Gastrocnemius medialis (tissue), 4 donors: ENCODE data around the gene SRP54. TPM values are rescaled to one million over a fixed set of nuclear protein-coding genes. Genes with fewer than 3 reads are reported as not detected.
"Not testable (repeated sequence)": the region's sequence is repeated elsewhere in the genome, so short reads cannot be mapped to it uniquely, and the experiment has no call there.

Source experiments
- ATAC-seq, 2 donors: fragments of 150-250 bp; one replicate each; pipeline ENCODE4 v1.9.1; 2016
- DNase-seq, 2 donors: peaks; one replicate each; pipeline ENCODE4 v3.0.0-alpha.2; 2019
- H3K27ac ChIP-seq, 4 donors: fragments of 200-600 bp; sonication (generic); 1 replicate in 1 of 4; 2 replicates in 3 of 4; pipeline ENCODE4 v1.5.1; 2016 to 2018; ENCODE audit warnings: mild to moderate bottlenecking in 2 of 4, moderate library complexity in 1 of 4
- H3K27me3 ChIP-seq, 3 donors: fragments of 200-600 bp; sonication (generic) in 2 of 3; 1 replicate in 1 of 3; 2 replicates in 2 of 3; pipeline versions ENCODE4 v1.5.1 to v1.6.0; 2016 to 2019; ENCODE audit warnings: mild to moderate bottlenecking in 1 of 3, moderate library complexity in 1 of 3
- H3K36me3 ChIP-seq, 2 donors: fragments of 200-600 bp; sonication (generic) in 1 of 2; one replicate each; pipeline ENCODE4 v1.5.1; 2017 to 2018
- H3K4me1 ChIP-seq, 2 donors: fragments of 200-600 bp; sonication (generic) in 1 of 2; one replicate each; pipeline ENCODE4 v1.5.1; 2016 to 2017; ENCODE audit warnings: mild to moderate bottlenecking in 2 of 2
- H3K4me3 ChIP-seq, 4 donors: fragments of 200-600 bp; sonication (generic) in 3 of 4; 1 replicate in 1 of 4; 2 replicates in 3 of 4; pipeline ENCODE4 v1.5.1; 2016 to 2019; ENCODE audit warnings: mild to moderate bottlenecking in 2 of 4
- H3K9me3 ChIP-seq, 3 donors: fragments of 200-600 bp; sonication (generic) in 2 of 3; 1 replicate in 1 of 3; 2 replicates in 2 of 3; pipeline ENCODE4 v1.5.1; 2016 to 2019
- CTCF ChIP-seq, 5 experiments: fragments of 450-650 bp in 3 of 5; fragments of 200-600 bp in 2 of 5; sonication (generic) in 2 of 5; IDR thresholded peaks in 4 of 5; conservative IDR thresholded peaks in 1 of 5; 1 replicate in 4 of 5; 2 replicates in 1 of 5; pipeline ENCODE4 v1.5.1; 2016 to 2019; ENCODE audit warnings: antibody characterized with exemption in 5 of 5, mild to moderate bottlenecking in 3 of 5, moderate library complexity in 3 of 5
- POLR2A ChIP-seq, 2 donors: fragments of 450-650 bp; IDR thresholded peaks; one replicate each; pipeline ENCODE4 v1.6.1; 2017; ENCODE audit warnings: antibody characterized with exemption in 2 of 2, mild to moderate bottlenecking in 2 of 2, moderate library complexity in 2 of 2
- in situ Hi-C, 4 donors: fragments of 200-750 bp; cut with MboI; loops; one replicate each; pipeline versions ENCODE4 v1.15.0 to v1.8.0; 2017; ENCODE audit warnings: low sequenced_read_pairs in 4 of 4
- intact Hi-C: fragments of 100-400 bp; cut with DNase I; formaldehyde crosslinking; loops from one replicate; pipeline ENCODE4 v1.15.1; 2023; ENCODE audit warnings: low total_unique reads
- total RNA-seq, 4 donors: library from RNA; depleted of rRNA; stranded (reverse); fragments of >200 nt; gene quantifications; one replicate each; pipeline versions ENCODE4 v1.1.0 to v1.2.3, GENCODE V29; 2016

The SRP54 gene
- total RNA-seq, 4 donors from 2014 or later = 33.7 to 40.0 (median 34.6) TPM

GRCh38 chr14:34956931-34957330 lies 25.9 kb upstream of the SRP54 start:
- ATAC-seq (no peak), DNase-seq (no peak)
- peaks cover 0 to 11% of the 10 kb centered on the region in 2 donors for H3K36me3 ChIP-seq
- H3K4me1 ChIP-seq = no peaks in the 10 kb centered on the region
- H3K4me3 ChIP-seq = no peak overlapping the region
- TF ChIP-seq POLR2A (IDR thresholded peaks at IDR 0.05) (no peak), CTCF (IDR thresholded peaks at IDR 0.05 in 4 of 5, conservative IDR thresholded peaks at IDR 0.05 in 1 of 5) (no peak)
- H3K27me3 ChIP-seq = no peaks in the 10 kb centered on the region
- intact Hi-C loops (no loop called here), in situ Hi-C loops (no loop called here)
- no peaks in the 10 kb centered on the region for H3K9me3 ChIP-seq
- no peak overlapping the region for H3K27ac ChIP-seq

DNA sequence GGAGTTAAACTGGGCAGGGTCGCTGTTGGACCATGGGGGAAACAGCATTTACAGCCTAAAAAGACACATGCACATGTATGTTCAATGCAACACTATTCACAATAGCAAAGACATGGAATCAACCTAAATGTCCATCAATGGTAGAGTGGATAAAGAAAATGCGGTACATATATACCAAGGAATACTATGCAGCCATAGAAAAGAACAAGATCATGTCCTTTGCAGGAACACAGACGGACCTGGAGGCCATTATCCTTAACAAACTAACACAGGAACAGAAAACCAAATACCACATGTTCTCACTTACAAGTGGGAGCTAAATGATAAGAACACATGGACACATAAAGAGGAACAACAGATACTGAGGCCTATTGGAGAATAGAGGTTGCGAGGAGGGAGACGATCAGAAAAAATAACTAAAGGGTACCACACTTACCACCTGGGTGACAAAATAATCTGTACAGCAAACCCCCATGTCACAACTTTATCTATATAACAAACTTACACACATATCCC lies 25.0 kb upstream of the SRP54 start:
- no peak for TF ChIP-seq POLR2A (IDR thresholded peaks at IDR 0.05)
- no peak for TF ChIP-seq CTCF (IDR thresholded peaks at IDR 0.05 in 4 of 5, conservative IDR thresholded peaks at IDR 0.05 in 1 of 5)
- ATAC-seq = no peak
- Histone ChIP-seq H3K4me3 (no peak overlapping the region), H3K27ac (no peak overlapping the region), H3K27me3 (no peaks in the 10 kb centered on the region), H3K4me1 (no peaks in the 10 kb centered on the region), H3K36me3 (peaks cover 0 to 11% of the 10 kb centered on the region in 2 donors), H3K9me3 (no peaks in the 10 kb centered on the region)
- intact Hi-C loops = no loop called here
- in situ Hi-C loops = no loop called here
- DNase-seq = no peak

GRCh38 chr14:34962106-34962505 lies 20.7 kb upstream of the SRP54 start:
- H3K4me3 ChIP-seq, H3K27ac ChIP-seq, DNase-seq, ATAC-seq, H3K9me3 ChIP-seq, H3K4me1 ChIP-seq, H3K27me3 ChIP-seq, intact Hi-C loops, H3K36me3 ChIP-seq, in situ Hi-C loops: not testable (repeated sequence)

DNA sequence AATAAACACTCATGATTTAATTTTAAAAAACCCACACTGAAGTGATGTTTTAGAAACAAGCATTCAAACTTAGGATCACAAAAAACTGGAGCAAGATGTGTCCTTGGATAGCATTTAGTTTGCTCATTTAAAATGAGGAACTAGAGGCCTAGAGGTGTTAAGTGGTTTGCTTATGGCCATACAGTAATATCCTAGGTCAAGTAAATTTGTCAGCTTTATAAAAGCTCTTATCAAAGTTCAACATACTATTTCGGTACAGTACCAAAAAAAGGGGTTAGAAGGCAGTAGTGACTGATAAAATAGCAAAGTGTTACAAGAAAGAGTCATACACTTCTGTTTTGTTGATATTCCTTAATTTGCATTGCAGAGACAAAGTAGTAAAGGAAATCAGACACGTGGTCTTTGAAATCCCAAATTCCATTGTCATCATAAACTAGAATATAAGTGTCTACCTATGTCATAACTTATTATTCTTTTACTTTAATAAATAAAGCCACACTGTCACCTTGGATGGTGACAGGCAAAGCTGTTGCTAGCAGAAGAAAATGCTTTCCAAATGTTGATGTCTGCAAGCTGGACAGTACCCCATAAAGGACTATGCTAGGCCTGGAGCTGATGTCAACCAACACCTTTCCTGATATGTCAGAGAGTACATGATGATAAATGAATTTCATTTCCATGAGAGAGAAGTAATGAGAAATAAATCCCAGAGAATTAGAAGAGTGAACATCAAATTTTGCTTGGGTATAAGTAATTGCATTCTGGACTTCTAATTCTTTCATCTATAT lies 17.6 kb upstream of the SRP54 start:
- TF ChIP-seq POLR2A (IDR thresholded peaks at IDR 0.05) (no peak), CTCF (IDR thresholded peaks at IDR 0.05 in 4 of 5, conservative IDR thresholded peaks at IDR 0.05 in 1 of 5) (no peak)

DNA sequence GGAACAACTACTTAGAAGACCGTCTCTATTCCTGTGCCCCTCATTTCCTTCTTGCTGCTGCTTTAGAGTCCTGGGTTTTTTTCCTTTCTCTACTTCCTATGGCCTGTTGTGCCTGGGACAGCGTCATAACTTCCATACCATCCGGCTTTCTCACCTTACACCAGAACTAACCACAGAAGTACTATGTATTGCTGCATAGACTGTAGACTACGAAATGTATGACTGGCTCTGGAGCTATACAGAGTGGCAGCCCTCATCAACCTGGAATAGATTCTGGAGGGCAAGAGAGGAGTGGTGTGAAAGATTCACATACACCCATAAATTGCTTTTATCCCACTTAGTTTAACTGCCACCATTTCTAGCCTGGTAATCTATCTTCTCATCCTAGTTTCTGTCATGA lies 16.9 kb upstream of the SRP54 start:
- Histone ChIP-seq H3K9me3 (no peaks in the 10 kb centered on the region), H3K27ac (no peak overlapping the region), H3K36me3 (peaks cover 0 to 4% of the 10 kb centered on the region in 2 donors), H3K4me3 (no peak overlapping the region), H3K27me3 (no peaks in the 10 kb centered on the region), H3K4me1 (no peaks in the 10 kb centered on the region)
- intact Hi-C loops = no loop called here
- in situ Hi-C loops = no loop called here
- no peak for DNase-seq
- TF ChIP-seq CTCF (IDR thresholded peaks at IDR 0.05 in 4 of 5, conservative IDR thresholded peaks at IDR 0.05 in 1 of 5) = no peak
- TF ChIP-seq POLR2A (IDR thresholded peaks at IDR 0.05) = no peak
- no peak for ATAC-seq

More for the DNA sequence above, 17.6 kb upstream of the SRP54 start:
- ATAC-seq (no peak), DNase-seq (no peak)
- Histone ChIP-seq H3K36me3 (peaks cover 0 to 4% of the 10 kb centered on the region in 2 donors), H3K27me3 (no peaks in the 10 kb centered on the region), H3K9me3 (no peaks in the 10 kb centered on the region), H3K27ac (no peak overlapping the region), H3K4me3 (no peak overlapping the region), H3K4me1 (no peaks in the 10 kb centered on the region)
- intact Hi-C loops (no loop called here), in situ Hi-C loops (no loop called here)
